H1 (cell line): ENCODE data around the gene POLR1H. TPM values are rescaled to one million over a fixed set of nuclear protein-coding genes. Genes with fewer than 3 reads are reported as not detected.

Experiments used
- CTCF ChIA-PET: fragments of 300-600 bp; sonication (Branson Sonifier 250); formaldehyde crosslinking; loops from one replicate; lab custom pipeline; 2021; ENCODE audit not compliant: partially characterized antibody; lab: Charles Lee
- POLR2A ChIA-PET: fragments of 300-600 bp; sonication (Branson Sonifier 250); formaldehyde crosslinking; loops from one replicate; lab custom pipeline; 2021; ENCODE audit warnings: inconsistent platforms; ENCODE audit not compliant: partially characterized antibody; lab: Charles Lee
- DNase-seq, 2 experiments: peaks; one replicate each; pipeline versions ENCODE4 v3.0.0 to v3.0.0-alpha.2; 2010 to 2022; ENCODE audit warnings: low spot score in 2 of 2, low read depth in 1 of 2, mixed read lengths in 1 of 2
- FAIRE-seq: peaks from 2 replicates; lab custom pipeline; 2011; peaks lifted over from hg19 to GRCh38; lab: Jason Lieb, UNC
- H2AFZ ChIP-seq: 2 replicates; pipeline ENCODE4 v1.8.1; 2012; ENCODE audit warnings: low read length, inconsistent platforms
- H2AK5ac ChIP-seq: 2 replicates; pipeline ENCODE4 v1.6.1; 2013; ENCODE audit warnings: low read depth, low read length
- H2BK120ac ChIP-seq: replicated peaks from 2 replicates; pipeline ENCODE3; 2013; ENCODE audit warnings: low read depth, low read length, inconsistent platforms
- H2BK12ac ChIP-seq: 2 replicates; pipeline ENCODE4 v1.6.1; 2013; ENCODE audit warnings: low read depth, low read length
- H2BK15ac ChIP-seq: 2 replicates; pipeline ENCODE4 v1.6.1; 2013; ENCODE audit warnings: low read length
- H2BK20ac ChIP-seq: 2 replicates; pipeline ENCODE4 v1.6.1; 2013; ENCODE audit warnings: low read length
- H2BK5ac ChIP-seq: 2 replicates; pipeline ENCODE4 v1.6.1; 2013; ENCODE audit warnings: low read depth, low read length
- H3K14ac ChIP-seq: 2 replicates; pipeline ENCODE4 v1.6.1; 2013; ENCODE audit warnings: inconsistent platforms; ENCODE audit not compliant: insufficient read length
- H3K18ac ChIP-seq: 2 replicates; pipeline ENCODE4 v1.6.1; 2013; ENCODE audit warnings: low read length; ENCODE audit errors: extremely low read depth
- H3K23ac ChIP-seq: 2 replicates; pipeline ENCODE4 v1.6.1; 2013; ENCODE audit warnings: inconsistent platforms; ENCODE audit not compliant: insufficient read length
- H3K23me2 ChIP-seq: 2 replicates; pipeline ENCODE4 v1.6.1; 2013; ENCODE audit warnings: low read depth, low read length
- H3K27ac ChIP-seq: 2 replicates; pipeline ENCODE4 v1.6.1; 2011; ENCODE audit warnings: low read depth, low read length, inconsistent platforms
- H3K27me3 ChIP-seq, 4 experiments: replicated peaks in 1 of 4; 1 replicate in 1 of 4; 2 replicates in 3 of 4; pipeline versions ENCODE4 v1.6.1 to v1.8.1; 2011 to 2013; ENCODE audit warnings: low read length in 3 of 4, mild to moderate bottlenecking in 3 of 4, inconsistent platforms in 2 of 4, mixed read lengths in 2 of 4, moderate library complexity in 1 of 4; ENCODE audit not compliant: control insufficient read depth in 3 of 4, insufficient read depth in 3 of 4; ENCODE audit errors: extremely low read depth in 1 of 4
- H3K36me3 ChIP-seq, 4 experiments: 2 replicates each; pipeline versions ENCODE4 v1.6.1 to v1.8.1; 2011 to 2013; ENCODE audit warnings: mild to moderate bottlenecking in 4 of 4, low read length in 3 of 4, moderate library complexity in 2 of 4, control low read depth in 1 of 4, inconsistent platforms in 1 of 4; ENCODE audit not compliant: insufficient read depth in 4 of 4, control insufficient read depth in 2 of 4
- H3K4ac ChIP-seq: replicated peaks from 2 replicates; pipeline ENCODE3; 2013; ENCODE audit warnings: low read length, low read depth, mixed read lengths, inconsistent platforms; ENCODE audit not compliant: insufficient read length
- H3K4me1 ChIP-seq, 4 experiments: replicated peaks in 1 of 4; 1 replicate in 1 of 4; 2 replicates in 3 of 4; pipeline versions ENCODE4 v1.6.1 to v1.8.1; 2011 to 2013; ENCODE audit warnings: low read length in 3 of 4, inconsistent platforms in 2 of 4, mixed read lengths in 1 of 4; ENCODE audit not compliant: insufficient read depth in 4 of 4, control insufficient read depth in 3 of 4
- H3K4me2 ChIP-seq, 2 experiments: 2 replicates each; pipeline versions ENCODE4 v1.6.1 to v1.8.1; 2011 to 2013; ENCODE audit warnings: low read depth in 2 of 2, low read length in 2 of 2, control low read depth in 1 of 2, inconsistent platforms in 1 of 2, mild to moderate bottlenecking in 1 of 2; ENCODE audit not compliant: insufficient read depth in 1 of 2
- H3K4me3 ChIP-seq, 4 experiments: fragments of 200-600, 300-600 bp in 1 of 4; sonication (generic), shearing (Covaris generic), sonication (Bioruptor Twin) in 1 of 4; 2 replicates each; pipeline versions ENCODE4 v1.5.1 to v1.8.1; 2011 to 2016; ENCODE audit warnings: low read length in 4 of 4, low read depth in 3 of 4, control low read depth in 2 of 4, inconsistent platforms in 2 of 4, mild to moderate bottlenecking in 2 of 4, mixed read lengths in 1 of 4, moderate library complexity in 1 of 4; ENCODE audit not compliant: insufficient read depth in 2 of 4; ENCODE audit errors: extremely low read depth in 1 of 4
- H3K56ac ChIP-seq: replicated peaks from 2 replicates; pipeline ENCODE3; 2013; ENCODE audit warnings: low read depth, mild to moderate bottlenecking, mixed read lengths, low read length, inconsistent platforms; ENCODE audit not compliant: insufficient read length
- H3K79me1 ChIP-seq: 2 replicates; pipeline ENCODE4 v1.6.1; 2013; ENCODE audit warnings: low read depth, low read length, control low read depth
- H3K79me2 ChIP-seq, 2 experiments: 2 replicates each; pipeline versions ENCODE4 v1.6.1 to v1.8.1; 2012 to 2013; ENCODE audit warnings: low read length in 2 of 2, mild to moderate bottlenecking in 2 of 2, inconsistent platforms in 1 of 2; ENCODE audit not compliant: insufficient read depth in 2 of 2, control insufficient read depth in 1 of 2
- H3K9ac ChIP-seq, 4 experiments: replicated peaks in 1 of 4; 1 replicate in 1 of 4; 2 replicates in 3 of 4; pipeline versions ENCODE4 v1.6.1 to v1.8.1; 2011 to 2013; ENCODE audit warnings: low read depth in 3 of 4, low read length in 3 of 4, control low read depth in 2 of 4, mild to moderate bottlenecking in 2 of 4, moderate library complexity in 2 of 4, inconsistent platforms in 1 of 4; ENCODE audit errors: extremely low read depth in 1 of 4
- H3K9me3 ChIP-seq, 2 experiments: 2 replicates each; pipeline versions ENCODE4 v1.6.1 to v1.8.1; 2012 to 2013; ENCODE audit warnings: mild to moderate bottlenecking in 2 of 2, moderate library complexity in 2 of 2, control low read depth in 1 of 2, inconsistent platforms in 1 of 2, low read depth in 1 of 2, low read length in 1 of 2, mixed read lengths in 1 of 2; ENCODE audit not compliant: insufficient read depth in 2 of 2
- H4K20me1 ChIP-seq, 2 experiments: replicated peaks in 1 of 2; 2 replicates each; pipeline versions ENCODE3 to v1.8.1; 2011 to 2013; ENCODE audit warnings: inconsistent platforms in 2 of 2, low read length in 2 of 2, mild to moderate bottlenecking in 1 of 2; ENCODE audit not compliant: insufficient read depth in 2 of 2, control insufficient read depth in 1 of 2
- H4K5ac ChIP-seq: 2 replicates; pipeline ENCODE4 v1.6.1; 2013; ENCODE audit warnings: low read length, low read depth, mixed read lengths, inconsistent platforms; ENCODE audit not compliant: insufficient read length
- H4K8ac ChIP-seq: 2 replicates; pipeline ENCODE4 v1.8.0; 2013; ENCODE audit warnings: mild to moderate bottlenecking, moderate library complexity, low read length, inconsistent platforms; ENCODE audit not compliant: insufficient read depth; ENCODE audit errors: extremely low read depth
- H4K91ac ChIP-seq: replicated peaks from 2 replicates; pipeline ENCODE3; 2013; ENCODE audit warnings: low read length, mixed read lengths, inconsistent platforms; ENCODE audit not compliant: insufficient read length
- KDM4A ChIP-seq: IDR thresholded peaks from one replicate; pipeline ENCODE4 v1.7.1; 2012; ENCODE audit warnings: low read depth, mild to moderate bottlenecking, moderate library complexity, low read length, inconsistent platforms; ENCODE audit not compliant: severe bottlenecking
- POLR2A ChIP-seq, 2 experiments: IDR thresholded peaks; 1 replicate in 1 of 2; 2 replicates in 1 of 2; pipeline ENCODE4 v1.6.1; 2011; ENCODE audit warnings: low read depth in 2 of 2, low read length in 2 of 2, mild to moderate bottlenecking in 2 of 2; ENCODE audit errors: control extremely low read depth in 1 of 2
- RFX5 ChIP-seq: IDR thresholded peaks from 2 replicates; pipeline ENCODE4 v1.6.1; 2011; ENCODE audit warnings: low read depth, low read length, improper control_type of control experiment, borderline replicate concordance
- SAP30 ChIP-seq: fragments of 300-600 bp; sonication (generic); IDR thresholded peaks from 2 replicates; pipeline ENCODE4 v1.7.1; 2012; ENCODE audit warnings: low read length, moderate library complexity, mild to moderate bottlenecking, inconsistent platforms; ENCODE audit not compliant: insufficient read depth, insufficient replicate concordance
- SP2 ChIP-seq: IDR thresholded peaks from 2 replicates; pipeline ENCODE4 v1.6.1; 2012; ENCODE audit warnings: mild to moderate bottlenecking, low read length, inconsistent platforms
- WGBS, 2 experiments: shearing (Covaris generic) in 1 of 2; methylation state at CpG; one replicate each; pipeline versions ENCODE4 v1.1.6 to v1.1.7; 2013 to 2015; ENCODE audit warnings: low lambda C conversion rate in 2 of 2, mixed read lengths in 2 of 2, inconsistent platforms in 1 of 2, low coverage in 1 of 2, missing lambda C conversion rate in 1 of 2; ENCODE audit not compliant: insufficient replicate concordance in 2 of 2, insufficient coverage in 1 of 2, insufficient read length in 1 of 2; ENCODE audit errors: extremely low coverage in 1 of 2, missing lambda C conversion rate in 1 of 2; 5-methylcytosine and 5-hydroxymethylcytosine counted together
- polyA plus RNA-seq, 7 experiments: library from polyadenylated mRNA; depleted of rRNA in 3 of 7; stranded (reverse) in 5 of 7; unstranded in 2 of 7; fragments of >200 nt in 5 of 7; fragments of 200-250 nt in 2 of 7; gene quantifications; 1 replicate in 5 of 7; 2 replicates in 1 of 7; 4 replicates in 1 of 7; pipeline versions ENCODE4 v1.2.1 to v1.2.3, GENCODE V29; 2011 to 2013; ENCODE audit warnings: missing spikeins in 2 of 7, mixed read lengths in 2 of 7
- total RNA-seq: library from RNA; stranded (reverse); fragmentation: NEBNext Ultra II Directional; extraction: Animal tissue kit (Norgen Biotek cat#: 25700); gene quantifications from 2 replicates; pipeline ENCODE4 v1.2.1, GENCODE V29; 2021
- TF ChIP-seq, protein P1 (sequence below): IDR thresholded peaks from 2 replicates; pipeline ENCODE4 v1.6.1; 2012; ENCODE audit warnings: inconsistent platforms

The POLR1H gene
- total and polyA plus RNA-seq, 2 of the 8 experiments (the other 6 are each of a cell fraction or from before 2014, with no cell fraction given): 31.5 to 82.2 TPM

- TF ChIP-seq SP2 (no peak), KDM4A (no peak), POLR2A (IDR thresholded peaks at IDR 0.05; ENCODE audit: control extremely low read depth in 1 of 2, low read depth in 2 of 2, low read length in 2 of 2) (no peak), SAP30 (no peak), RFX5 (no peak)
- TF ChIP-seq, protein P1, sequence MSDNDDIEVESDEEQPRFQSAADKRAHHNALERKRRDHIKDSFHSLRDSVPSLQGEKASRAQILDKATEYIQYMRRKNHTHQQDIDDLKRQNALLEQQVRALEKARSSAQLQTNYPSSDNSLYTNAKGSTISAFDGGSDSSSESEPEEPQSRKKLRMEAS: no peak
- no peak overlapping the region for H2BK120ac ChIP-seq
- no peaks in the 10 kb centered on the region for H3K4me1 ChIP-seq
- H3K27me3 ChIP-seq: no peaks in the 10 kb centered on the region
- H3K4ac ChIP-seq: no peak overlapping the region
- FAIRE-seq (no peak), DNase-seq (no peak)
- H4K8ac ChIP-seq: no peak overlapping the region
- no peak overlapping the region for H4K5ac ChIP-seq
- H3K23me2 ChIP-seq: peaks cover 2% of the 10 kb centered on the region; the same call in 1 of the 2 replicates
- H3K18ac ChIP-seq: no peak overlapping the region
- no peak overlapping the region for H3K9ac ChIP-seq
- H4K20me1 ChIP-seq: no peaks in the 10 kb centered on the region
- peaks cover 0 to 4% (median under 1%) of the 10 kb centered on the region in 4 experiments; a peak in 3 of 8 replicates for H3K36me3 ChIP-seq
- no peaks in the 10 kb centered on the region for H3K9me3 ChIP-seq
- no peak overlapping the region for H3K56ac ChIP-seq
- H3K4me2 ChIP-seq: no peak overlapping the region
- H2AFZ ChIP-seq: no peak overlapping the region
- no peak overlapping the region for H2BK5ac ChIP-seq
- no peak overlapping the region for H3K27ac ChIP-seq
- no peak overlapping the region for H2AK5ac ChIP-seq
- no peak overlapping the region for H4K91ac ChIP-seq
- no peak overlapping the region for H2BK15ac ChIP-seq
- no peak overlapping the region for H2BK12ac ChIP-seq
- no peak overlapping the region for H3K23ac ChIP-seq
- no peaks in the 10 kb centered on the region for H3K79me1 ChIP-seq
- H3K14ac ChIP-seq: no peak overlapping the region
- H2BK20ac ChIP-seq: no peak overlapping the region
- ChIA-PET POLR2A (no interaction called here), CTCF (interaction anchor here (2.0 kb wide), 1 partner anchor 16 kb away, joined by 7 read pairs; no protein-coding TSS in a partner anchor)
- H3K4me3 ChIP-seq: no peak overlapping the region
- H3K79me2 ChIP-seq: no peaks in the 10 kb centered on the region
- 91% methylated on average over 3 of the region's 3 CpGs; no CpG with 5 or more reads in 1 of the 2 experiments for WGBS, 2 experiments
Measured at GRCh38 chr6:30053682-30054081, 7.4 kb upstream of the POLR1H start.
